Mucosa of descending colon (tissue), 3 donors: ENCODE data around the gene SDR42E1. TPM values are rescaled to one million over a fixed set of nuclear protein-coding genes. Genes with fewer than 3 reads are reported as not detected.
"Not testable (repeated sequence)": the region's sequence is repeated elsewhere in the genome, so short reads cannot be mapped to it uniquely, and the experiment has no call there.

Experiments
- ATAC-seq: fragments of 200-7000 bp; cut with Tn5 transposase; one replicate; pipeline ENCODE4 v1.9.1; 2020; ENCODE audit warnings: mild to moderate bottlenecking, moderate library complexity
- DNase-seq, 3 donors: peaks; one replicate each; pipeline ENCODE4 v3.0.0-alpha.2; 2020
- H3K36me3 ChIP-seq: fragments of 200-600 bp; one replicate; pipeline ENCODE4 v1.8.0; 2021; ENCODE audit warnings: low read depth, mild to moderate bottlenecking
- H3K4me1 ChIP-seq: fragments of 200-600 bp; one replicate; pipeline ENCODE4 v1.8.0; 2021; ENCODE audit warnings: low read depth, mild to moderate bottlenecking
- H3K4me3 ChIP-seq: fragments of 200-600 bp; one replicate; pipeline ENCODE4 v1.8.0; 2021; ENCODE audit warnings: mild to moderate bottlenecking
- H3K9me3 ChIP-seq: fragments of 200-600 bp; one replicate; pipeline ENCODE4 v1.8.0; 2021; ENCODE audit warnings: mild to moderate bottlenecking
- intact Hi-C, 2 donors: fragments of 100-400 bp; cut with DNase I in 1 of 2; cut with micrococcal nuclease in 1 of 2; formaldehyde crosslinking; loops; one replicate each; pipeline versions ENCODE4 v1.11.0 to v1.11.1; 2022; cut with DNase I, micrococcal nuclease
- total RNA-seq, 3 donors: library from RNA; stranded (reverse); fragmentation: NEBNext Ultra II Directional in 2 of 3; extraction: Animal tissue kit (Norgen Biotek cat#: 25700) in 2 of 3; gene quantifications; one replicate each; pipeline versions ENCODE4 v1.2.1 to v1.2.4, GENCODE V29; 2021 to 2023
- TF ChIP-seq, protein P1 (sequence below): fragments of 200-600 bp; IDR thresholded peaks from one replicate; pipeline ENCODE4 v1.8.0; 2022; ENCODE audit warnings: antibody characterized with exemption, mild to moderate bottlenecking
- donor health status: DM: no; HTN: no; CAD: no; lungs with moderate emphysema.
- donor health status: DM: no; HTN: no; CAD: no.
- donor health status: DM: no; HTN: yes; CAD: no.

Gene SDR42E1
- total RNA-seq, 3 donors from 2014 or later: 5.9 to 14.0 (median 6.7) TPM

DNA sequence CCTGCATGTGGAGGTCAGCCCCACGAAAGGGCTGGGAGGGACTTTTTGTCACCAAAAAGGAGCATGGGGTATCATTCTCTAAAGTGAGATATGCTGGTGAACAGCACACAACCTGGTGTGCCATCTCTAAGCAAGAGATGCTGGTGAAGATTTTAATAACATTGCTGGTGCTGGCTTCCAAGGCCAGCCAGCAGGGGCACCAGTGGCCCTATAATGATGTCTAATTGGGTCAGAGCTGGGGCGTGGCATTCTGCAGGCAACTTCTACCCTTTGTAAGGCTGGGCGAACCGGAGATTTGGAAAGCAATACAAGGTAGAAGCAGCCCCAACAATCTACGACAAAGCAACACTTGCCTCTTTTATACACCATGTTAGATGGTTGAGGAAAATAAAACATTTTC, 16.8 kb downstream of the SDR42E1 start:
- TF ChIP-seq, protein P1, sequence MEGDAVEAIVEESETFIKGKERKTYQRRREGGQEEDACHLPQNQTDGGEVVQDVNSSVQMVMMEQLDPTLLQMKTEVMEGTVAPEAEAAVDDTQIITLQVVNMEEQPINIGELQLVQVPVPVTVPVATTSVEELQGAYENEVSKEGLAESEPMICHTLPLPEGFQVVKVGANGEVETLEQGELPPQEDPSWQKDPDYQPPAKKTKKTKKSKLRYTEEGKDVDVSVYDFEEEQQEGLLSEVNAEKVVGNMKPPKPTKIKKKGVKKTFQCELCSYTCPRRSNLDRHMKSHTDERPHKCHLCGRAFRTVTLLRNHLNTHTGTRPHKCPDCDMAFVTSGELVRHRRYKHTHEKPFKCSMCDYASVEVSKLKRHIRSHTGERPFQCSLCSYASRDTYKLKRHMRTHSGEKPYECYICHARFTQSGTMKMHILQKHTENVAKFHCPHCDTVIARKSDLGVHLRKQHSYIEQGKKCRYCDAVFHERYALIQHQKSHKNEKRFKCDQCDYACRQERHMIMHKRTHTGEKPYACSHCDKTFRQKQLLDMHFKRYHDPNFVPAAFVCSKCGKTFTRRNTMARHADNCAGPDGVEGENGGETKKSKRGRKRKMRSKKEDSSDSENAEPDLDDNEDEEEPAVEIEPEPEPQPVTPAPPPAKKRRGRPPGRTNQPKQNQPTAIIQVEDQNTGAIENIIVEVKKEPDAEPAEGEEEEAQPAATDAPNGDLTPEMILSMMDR: no peak
- Histone ChIP-seq H3K4me1 (no peaks in the 10 kb centered on the region), H3K9me3 (no peaks in the 10 kb centered on the region), H3K4me3 (no peak overlapping the region), H3K36me3 (no peaks in the 10 kb centered on the region)
- intact Hi-C loops: no loop called here
- peak; percentile 38 for ATAC-seq
- DNase-seq: no peak

- H3K4me1 ChIP-seq: no peaks in the 10 kb centered on the region
- no peaks in the 10 kb centered on the region for H3K9me3 ChIP-seq
- DNase-seq (no peak), ATAC-seq (no peak)
- H3K36me3 ChIP-seq: no peaks in the 10 kb centered on the region
- TF ChIP-seq, protein P1: no peak
- intact Hi-C loops: no loop called here
- no peak overlapping the region for H3K4me3 ChIP-seq
These were observed 18.4 kb downstream of the SDR42E1 start for GRCh38 chr16:81992859-81993258.

- no peaks in the 10 kb centered on the region for H3K36me3 ChIP-seq
- TF ChIP-seq, protein P1: no peak
- no peak for DNase-seq
These were observed 23.6 kb downstream of the SDR42E1 start for GRCh38 chr16:81987706-81988105.

DNA sequence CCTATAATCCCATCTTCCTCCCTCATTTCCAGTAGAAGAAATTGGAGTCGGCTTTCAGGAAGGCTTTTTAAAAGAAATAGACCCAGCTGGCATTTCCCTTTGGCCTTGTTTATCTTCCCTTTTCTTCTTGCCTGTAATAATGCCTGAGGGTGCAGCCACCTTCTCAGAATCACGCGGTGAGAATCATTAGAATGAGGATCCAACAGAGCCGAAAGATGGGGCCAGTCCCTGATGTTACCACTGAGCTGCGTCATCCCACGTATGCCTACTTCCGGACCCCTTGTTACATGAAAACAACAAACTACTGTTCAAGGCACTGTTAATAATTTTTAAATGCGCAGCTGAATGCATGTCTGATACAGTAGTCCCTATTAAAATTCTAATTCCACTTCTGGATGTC, 24.1 kb downstream of the SDR42E1 start:
- Histone ChIP-seq H3K36me3 (no peaks in the 10 kb centered on the region), H3K4me3 (no peak overlapping the region), H3K9me3 (no peaks in the 10 kb centered on the region), H3K4me1 (no peaks in the 10 kb centered on the region)
- intact Hi-C loops: no loop called here
- ATAC-seq (no peak), DNase-seq (no peak)
- TF ChIP-seq, protein P1: no peak

More at GRCh38 chr16:81987706-81988105, 23.6 kb downstream of the SDR42E1 start:
- ATAC-seq: peak; percentile 87
- Histone ChIP-seq H3K4me3 (no peak overlapping the region), H3K4me1 (no peaks in the 10 kb centered on the region), H3K9me3 (no peaks in the 10 kb centered on the region)
- intact Hi-C loops: no loop called here

GRCh38 chr16:81977335-81977942, 33.8 kb downstream of the SDR42E1 start:
- H3K4me3 ChIP-seq, ATAC-seq, H3K4me1 ChIP-seq, H3K36me3 ChIP-seq, H3K9me3 ChIP-seq, intact Hi-C loops: not testable (repeated sequence)
- DNase-seq: peak in 1 of 3 donors; percentile 10

DNA sequence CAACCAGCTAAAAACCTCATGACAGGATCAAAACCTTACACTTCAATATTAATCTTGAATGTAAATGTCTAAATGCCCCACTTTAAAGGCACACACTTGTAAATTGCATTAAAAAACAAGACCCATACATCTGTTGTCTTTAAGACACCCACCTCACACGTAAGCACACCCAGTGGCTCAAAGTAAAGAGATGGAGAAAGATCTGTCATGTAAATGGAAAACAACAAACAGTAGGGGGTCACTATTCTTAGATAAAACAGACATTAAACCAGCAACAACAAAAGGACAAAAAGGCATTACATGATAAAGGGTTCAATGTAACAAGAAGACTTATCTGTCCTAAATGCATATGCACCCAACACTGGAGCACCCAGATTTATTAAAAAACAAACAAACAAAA, 35.6 kb downstream of the SDR42E1 start:
- TF ChIP-seq, protein P1: no peak

More for the DNA sequence above, 35.6 kb downstream of the SDR42E1 start:
- Histone ChIP-seq H3K9me3 (peaks cover 12% of the 10 kb centered on the region), H3K36me3 (no peaks in the 10 kb centered on the region), H3K4me3 (no peak overlapping the region), H3K4me1 (no peaks in the 10 kb centered on the region)
- intact Hi-C loops: no loop called here
- DNase-seq: no peak
- ATAC-seq: no peak
